HepG2 (cell line): ENCODE data around the gene NUTM2D.
"Not testable (repeated sequence)": the region's sequence is repeated elsewhere in the genome, so short reads cannot be mapped to it uniquely, and the experiment has no call there.

Experiments
- CEBPG ChIP-seq: IDR thresholded peaks from 2 replicates; pipeline ENCODE4 v1.6.1; 2016
- HNRNPK ChIP-seq: fragments of 200-400 bp; formaldehyde crosslinking; IDR thresholded peaks from 2 replicates; pipeline ENCODE4 v1.6.1; 2018; ENCODE audit warnings: low read length, low read depth, moderate library complexity, mild to moderate bottlenecking; ENCODE audit not compliant: poor library complexity, severe bottlenecking
- MYC ChIP-seq: sonication (generic); formaldehyde crosslinking; IDR thresholded peaks from 2 replicates; pipeline ENCODE4 v1.9.0; 2021; ENCODE audit warnings: missing genetic modification reagents, borderline replicate concordance
- PHF8 ChIP-seq: sonication (generic); formaldehyde crosslinking; IDR thresholded peaks from 2 replicates; pipeline ENCODE4 v1.5.0; 2020; ENCODE audit warnings: missing genetic modification reagents
- RELA ChIP-seq: sonication (generic); formaldehyde crosslinking; IDR thresholded peaks from 2 replicates; pipeline ENCODE4 v1.4.0; 2020; ENCODE audit warnings: missing genetic modification reagents
- SALL2 ChIP-seq: sonication (generic); formaldehyde crosslinking; IDR thresholded peaks from 2 replicates; pipeline ENCODE4 v1.8.1; 2023; ENCODE audit warnings: mild to moderate bottlenecking, missing genetic modification reagents, inconsistent platforms
- ZIK1 ChIP-seq: sonication (generic); formaldehyde crosslinking; IDR thresholded peaks from 2 replicates; pipeline ENCODE4 v1.5.0; 2020; ENCODE audit warnings: mild to moderate bottlenecking, low read depth, missing genetic modification reagents, borderline replicate concordance
- TF ChIP-seq, protein P1 (sequence below): sonication (generic); formaldehyde crosslinking; IDR thresholded peaks from 2 replicates; pipeline ENCODE4 v1.4.0; 2020; ENCODE audit warnings: missing genetic modification reagents
- TF ChIP-seq, protein P2 (sequence below): sonication (generic); formaldehyde crosslinking; IDR thresholded peaks from 2 replicates; pipeline ENCODE4 v1.4.0; 2020; ENCODE audit warnings: missing genetic modification reagents
- TF ChIP-seq, protein P3 (sequence below): sonication (generic); formaldehyde crosslinking; IDR thresholded peaks from 2 replicates; pipeline ENCODE4 v1.4.0; 2020; ENCODE audit warnings: mild to moderate bottlenecking, missing genetic modification reagents
- TF ChIP-seq, protein P4 (sequence below): sonication (generic); formaldehyde crosslinking; IDR thresholded peaks from 2 replicates; pipeline ENCODE4 v1.5.0; 2020; ENCODE audit warnings: mild to moderate bottlenecking, missing genetic modification reagents, moderate library complexity
- TF ChIP-seq, protein P5 (sequence below), 2 experiments: IDR thresholded peaks; 2 replicates each; pipeline ENCODE4 v1.6.1; 2011 to 2012; ENCODE audit warnings: low read length in 2 of 2, borderline replicate concordance in 1 of 2, low read depth in 1 of 2, mild to moderate bottlenecking in 1 of 2, moderate library complexity in 1 of 2
- TF ChIP-seq, protein P6 (sequence below), 2 experiments: fragments of 450-650 bp in 1 of 2; sonication (generic) in 1 of 2; formaldehyde crosslinking; IDR thresholded peaks; 2 replicates each; pipeline versions ENCODE4 v1.5.0 to v1.8.0; 2020 to 2022; ENCODE audit warnings: mild to moderate bottlenecking in 1 of 2, missing genetic modification reagents in 1 of 2

DNA sequence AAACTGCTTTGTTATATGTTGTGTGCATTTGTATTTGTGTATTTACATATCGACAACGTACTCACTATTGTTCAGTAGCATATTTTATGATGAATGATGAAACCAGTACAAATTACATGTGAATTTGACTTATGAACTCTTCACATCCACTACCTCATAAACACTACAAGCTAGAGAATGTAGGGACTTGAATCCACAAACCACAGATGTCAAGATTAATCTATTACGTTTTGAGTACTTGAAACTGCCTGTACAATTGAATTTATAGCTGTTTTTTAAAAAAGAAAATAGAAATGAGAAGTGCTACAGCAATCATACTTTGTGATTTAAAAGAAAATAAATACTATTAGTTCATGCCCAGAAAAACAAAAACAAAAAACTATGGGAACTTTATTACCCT is 4.7 kb upstream of the NUTM2D start:
- TF ChIP-seq CEBPG (CRISPR knock-in tag); SALL2 (CRISPR knock-in tag); HNRNPK; RELA (CRISPR knock-in tag); PHF8 (CRISPR knock-in tag); MYC; ZIK1: not testable (repeated sequence)
- TF ChIP-seq, protein P1, sequence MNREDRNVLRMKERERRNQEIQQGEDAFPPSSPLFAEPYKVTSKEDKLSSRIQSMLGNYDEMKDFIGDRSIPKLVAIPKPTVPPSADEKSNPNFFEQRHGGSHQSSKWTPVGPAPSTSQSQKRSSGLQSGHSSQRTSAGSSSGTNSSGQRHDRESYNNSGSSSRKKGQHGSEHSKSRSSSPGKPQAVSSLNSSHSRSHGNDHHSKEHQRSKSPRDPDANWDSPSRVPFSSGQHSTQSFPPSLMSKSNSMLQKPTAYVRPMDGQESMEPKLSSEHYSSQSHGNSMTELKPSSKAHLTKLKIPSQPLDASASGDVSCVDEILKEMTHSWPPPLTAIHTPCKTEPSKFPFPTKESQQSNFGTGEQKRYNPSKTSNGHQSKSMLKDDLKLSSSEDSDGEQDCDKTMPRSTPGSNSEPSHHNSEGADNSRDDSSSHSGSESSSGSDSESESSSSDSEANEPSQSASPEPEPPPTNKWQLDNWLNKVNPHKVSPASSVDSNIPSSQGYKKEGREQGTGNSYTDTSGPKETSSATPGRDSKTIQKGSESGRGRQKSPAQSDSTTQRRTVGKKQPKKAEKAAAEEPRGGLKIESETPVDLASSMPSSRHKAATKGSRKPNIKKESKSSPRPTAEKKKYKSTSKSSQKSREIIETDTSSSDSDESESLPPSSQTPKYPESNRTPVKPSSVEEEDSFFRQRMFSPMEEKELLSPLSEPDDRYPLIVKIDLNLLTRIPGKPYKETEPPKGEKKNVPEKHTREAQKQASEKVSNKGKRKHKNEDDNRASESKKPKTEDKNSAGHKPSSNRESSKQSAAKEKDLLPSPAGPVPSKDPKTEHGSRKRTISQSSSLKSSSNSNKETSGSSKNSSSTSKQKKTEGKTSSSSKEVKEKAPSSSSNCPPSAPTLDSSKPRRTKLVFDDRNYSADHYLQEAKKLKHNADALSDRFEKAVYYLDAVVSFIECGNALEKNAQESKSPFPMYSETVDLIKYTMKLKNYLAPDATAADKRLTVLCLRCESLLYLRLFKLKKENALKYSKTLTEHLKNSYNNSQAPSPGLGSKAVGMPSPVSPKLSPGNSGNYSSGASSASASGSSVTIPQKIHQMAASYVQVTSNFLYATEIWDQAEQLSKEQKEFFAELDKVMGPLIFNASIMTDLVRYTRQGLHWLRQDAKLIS, result not testable (repeated sequence)
- TF ChIP-seq, protein P2, sequence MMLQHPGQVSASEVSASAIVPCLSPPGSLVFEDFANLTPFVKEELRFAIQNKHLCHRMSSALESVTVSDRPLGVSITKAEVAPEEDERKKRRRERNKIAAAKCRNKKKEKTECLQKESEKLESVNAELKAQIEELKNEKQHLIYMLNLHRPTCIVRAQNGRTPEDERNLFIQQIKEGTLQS (CRISPR knock-in tag), result not testable (repeated sequence)
- TF ChIP-seq, protein P3, sequence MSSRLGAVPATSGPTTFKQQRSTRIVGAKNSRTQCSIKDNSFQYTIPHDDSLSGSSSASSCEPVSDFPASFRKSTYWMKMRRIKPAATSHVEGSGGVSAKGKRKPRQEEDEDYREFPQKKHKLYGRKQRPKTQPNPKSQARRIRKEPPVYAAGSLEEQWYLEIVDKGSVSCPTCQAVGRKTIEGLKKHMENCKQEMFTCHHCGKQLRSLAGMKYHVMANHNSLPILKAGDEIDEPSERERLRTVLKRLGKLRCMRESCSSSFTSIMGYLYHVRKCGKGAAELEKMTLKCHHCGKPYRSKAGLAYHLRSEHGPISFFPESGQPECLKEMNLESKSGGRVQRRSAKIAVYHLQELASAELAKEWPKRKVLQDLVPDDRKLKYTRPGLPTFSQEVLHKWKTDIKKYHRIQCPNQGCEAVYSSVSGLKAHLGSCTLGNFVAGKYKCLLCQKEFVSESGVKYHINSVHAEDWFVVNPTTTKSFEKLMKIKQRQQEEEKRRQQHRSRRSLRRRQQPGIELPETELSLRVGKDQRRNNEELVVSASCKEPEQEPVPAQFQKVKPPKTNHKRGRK, result not testable (repeated sequence)
- TF ChIP-seq, protein P4, sequence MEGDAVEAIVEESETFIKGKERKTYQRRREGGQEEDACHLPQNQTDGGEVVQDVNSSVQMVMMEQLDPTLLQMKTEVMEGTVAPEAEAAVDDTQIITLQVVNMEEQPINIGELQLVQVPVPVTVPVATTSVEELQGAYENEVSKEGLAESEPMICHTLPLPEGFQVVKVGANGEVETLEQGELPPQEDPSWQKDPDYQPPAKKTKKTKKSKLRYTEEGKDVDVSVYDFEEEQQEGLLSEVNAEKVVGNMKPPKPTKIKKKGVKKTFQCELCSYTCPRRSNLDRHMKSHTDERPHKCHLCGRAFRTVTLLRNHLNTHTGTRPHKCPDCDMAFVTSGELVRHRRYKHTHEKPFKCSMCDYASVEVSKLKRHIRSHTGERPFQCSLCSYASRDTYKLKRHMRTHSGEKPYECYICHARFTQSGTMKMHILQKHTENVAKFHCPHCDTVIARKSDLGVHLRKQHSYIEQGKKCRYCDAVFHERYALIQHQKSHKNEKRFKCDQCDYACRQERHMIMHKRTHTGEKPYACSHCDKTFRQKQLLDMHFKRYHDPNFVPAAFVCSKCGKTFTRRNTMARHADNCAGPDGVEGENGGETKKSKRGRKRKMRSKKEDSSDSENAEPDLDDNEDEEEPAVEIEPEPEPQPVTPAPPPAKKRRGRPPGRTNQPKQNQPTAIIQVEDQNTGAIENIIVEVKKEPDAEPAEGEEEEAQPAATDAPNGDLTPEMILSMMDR (CRISPR knock-in tag), result not testable (repeated sequence)
- TF ChIP-seq, protein P5, sequence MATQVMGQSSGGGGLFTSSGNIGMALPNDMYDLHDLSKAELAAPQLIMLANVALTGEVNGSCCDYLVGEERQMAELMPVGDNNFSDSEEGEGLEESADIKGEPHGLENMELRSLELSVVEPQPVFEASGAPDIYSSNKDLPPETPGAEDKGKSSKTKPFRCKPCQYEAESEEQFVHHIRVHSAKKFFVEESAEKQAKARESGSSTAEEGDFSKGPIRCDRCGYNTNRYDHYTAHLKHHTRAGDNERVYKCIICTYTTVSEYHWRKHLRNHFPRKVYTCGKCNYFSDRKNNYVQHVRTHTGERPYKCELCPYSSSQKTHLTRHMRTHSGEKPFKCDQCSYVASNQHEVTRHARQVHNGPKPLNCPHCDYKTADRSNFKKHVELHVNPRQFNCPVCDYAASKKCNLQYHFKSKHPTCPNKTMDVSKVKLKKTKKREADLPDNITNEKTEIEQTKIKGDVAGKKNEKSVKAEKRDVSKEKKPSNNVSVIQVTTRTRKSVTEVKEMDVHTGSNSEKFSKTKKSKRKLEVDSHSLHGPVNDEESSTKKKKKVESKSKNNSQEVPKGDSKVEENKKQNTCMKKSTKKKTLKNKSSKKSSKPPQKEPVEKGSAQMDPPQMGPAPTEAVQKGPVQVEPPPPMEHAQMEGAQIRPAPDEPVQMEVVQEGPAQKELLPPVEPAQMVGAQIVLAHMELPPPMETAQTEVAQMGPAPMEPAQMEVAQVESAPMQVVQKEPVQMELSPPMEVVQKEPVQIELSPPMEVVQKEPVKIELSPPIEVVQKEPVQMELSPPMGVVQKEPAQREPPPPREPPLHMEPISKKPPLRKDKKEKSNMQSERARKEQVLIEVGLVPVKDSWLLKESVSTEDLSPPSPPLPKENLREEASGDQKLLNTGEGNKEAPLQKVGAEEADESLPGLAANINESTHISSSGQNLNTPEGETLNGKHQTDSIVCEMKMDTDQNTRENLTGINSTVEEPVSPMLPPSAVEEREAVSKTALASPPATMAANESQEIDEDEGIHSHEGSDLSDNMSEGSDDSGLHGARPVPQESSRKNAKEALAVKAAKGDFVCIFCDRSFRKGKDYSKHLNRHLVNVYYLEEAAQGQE (IDR thresholded peaks at IDR 0.05; ENCODE audit: borderline replicate concordance in 1 of 2, low read depth in 1 of 2, low read length in 2 of 2), result not testable (repeated sequence)
- TF ChIP-seq, protein P6, sequence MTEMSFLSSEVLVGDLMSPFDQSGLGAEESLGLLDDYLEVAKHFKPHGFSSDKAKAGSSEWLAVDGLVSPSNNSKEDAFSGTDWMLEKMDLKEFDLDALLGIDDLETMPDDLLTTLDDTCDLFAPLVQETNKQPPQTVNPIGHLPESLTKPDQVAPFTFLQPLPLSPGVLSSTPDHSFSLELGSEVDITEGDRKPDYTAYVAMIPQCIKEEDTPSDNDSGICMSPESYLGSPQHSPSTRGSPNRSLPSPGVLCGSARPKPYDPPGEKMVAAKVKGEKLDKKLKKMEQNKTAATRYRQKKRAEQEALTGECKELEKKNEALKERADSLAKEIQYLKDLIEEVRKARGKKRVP (CRISPR knock-in tag; IDR thresholded peaks at IDR 0.05), result not testable (repeated sequence)
